Hematopoietic multipotent progenitor cell treated with erythropoietin and hydrocortisone succinate and interleukin-3 and kit ligand, for 8 days (in vitro differentiated cells): ENCODE data around the gene EFCC1.
"Not testable (repeated sequence)": the region's sequence is repeated elsewhere in the genome, so short reads cannot be mapped to it uniquely, and the experiment has no call there.

ENCODE experiments used
- DNase-seq: peaks from one replicate; pipeline ENCODE4 v3.0.0-alpha.2; 2015

The EFCC1 gene

DNA sequence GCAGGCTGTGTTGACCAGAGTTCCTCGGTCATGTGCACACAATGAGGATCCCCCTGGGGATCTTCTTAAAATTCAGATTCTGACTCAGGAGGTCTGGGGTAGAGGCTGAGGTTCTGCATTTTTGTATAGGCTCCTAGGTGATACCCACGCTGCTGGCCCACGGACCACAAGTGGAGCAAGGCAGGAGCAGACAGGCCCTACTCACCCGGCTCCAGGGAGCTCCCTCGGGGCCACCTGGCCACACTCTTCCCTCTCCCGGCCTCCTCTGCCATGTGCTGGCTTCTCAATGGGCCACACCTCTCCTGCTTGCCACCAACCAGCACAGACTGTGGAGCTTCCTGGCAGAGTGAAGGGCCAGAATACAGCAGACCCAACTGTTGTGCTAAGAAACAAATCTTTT, 83.4 kb downstream of the EFCC1 start:
- no peak for DNase-seq

DNA sequence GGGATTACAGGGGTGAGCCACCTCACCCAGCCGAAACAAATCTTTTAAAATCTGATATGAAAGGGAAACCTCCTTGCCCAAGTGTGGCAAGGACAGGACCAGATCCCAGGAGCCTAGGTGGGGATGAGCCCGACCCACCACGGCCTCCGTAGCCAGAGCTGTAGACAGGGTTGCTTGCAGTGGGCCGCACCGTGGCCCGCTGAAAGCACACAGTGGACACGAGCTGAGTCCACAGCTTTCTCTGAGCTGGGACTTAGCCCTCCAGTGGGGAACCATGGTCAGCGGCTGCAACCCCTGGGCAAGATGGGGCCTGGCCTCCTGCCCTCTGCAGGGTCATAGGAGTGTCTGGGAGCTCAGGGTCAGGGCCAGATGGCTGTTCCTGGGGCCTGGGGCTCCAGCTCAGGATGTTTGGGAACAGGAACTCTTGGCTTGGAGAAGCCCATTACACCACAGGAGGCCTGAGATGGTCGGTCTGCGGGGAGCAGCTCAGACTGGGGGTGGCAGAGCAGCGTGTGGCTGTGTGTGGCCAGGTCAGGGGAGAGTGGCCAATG, 84.1 kb downstream of the EFCC1 start:
- DNase-seq = no peak

DNA sequence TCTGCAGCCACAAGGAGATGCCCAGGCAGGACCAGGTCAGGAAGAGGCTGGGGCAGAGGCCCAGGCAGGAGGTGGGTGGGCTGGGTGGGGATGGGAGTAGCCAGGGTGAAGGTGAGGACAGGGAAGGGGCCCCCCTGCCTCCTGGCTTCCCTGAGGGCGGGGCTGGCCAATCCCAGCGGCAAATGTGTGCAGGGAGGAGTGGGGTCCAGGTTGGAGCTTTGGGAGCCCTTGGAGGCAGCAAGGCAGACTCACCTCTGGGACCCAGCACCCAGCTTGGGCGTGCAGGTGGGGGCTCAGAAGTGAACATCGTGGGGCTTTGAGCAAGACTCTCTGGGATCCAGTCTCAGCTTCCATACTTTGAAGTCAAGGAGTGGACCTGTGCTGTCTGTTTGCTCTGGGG, 84.7 kb downstream of the EFCC1 start:
- DNase-seq = no peak

DNA sequence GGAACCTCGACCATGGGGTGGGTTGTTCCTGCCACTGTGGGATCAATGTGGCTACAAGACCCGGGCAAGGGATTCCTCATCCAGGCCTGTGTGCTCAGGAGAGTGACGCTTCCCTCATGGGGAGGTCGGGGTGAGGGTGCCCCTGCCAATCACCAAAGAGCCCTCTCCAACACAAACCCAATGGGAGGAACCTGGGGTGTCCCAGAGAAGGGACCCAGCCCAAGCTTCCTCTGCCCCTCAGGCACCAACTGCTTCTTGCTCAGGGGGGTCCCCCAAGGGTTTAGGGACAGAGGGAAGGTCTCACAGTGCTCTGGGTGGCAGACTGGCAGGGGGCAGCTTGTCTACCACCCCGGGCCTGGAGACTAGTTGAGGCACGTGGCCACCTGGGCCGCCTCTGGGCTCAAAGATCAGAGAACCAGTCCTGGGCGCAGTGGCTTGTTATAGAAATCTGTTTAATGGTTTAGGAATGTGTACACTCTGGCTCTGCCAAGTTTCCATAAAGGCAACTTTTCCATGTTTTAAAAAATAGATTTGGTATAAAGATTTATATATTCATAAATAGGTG, 86.1 kb downstream of the EFCC1 start:
- DNase-seq = no peak

DNA sequence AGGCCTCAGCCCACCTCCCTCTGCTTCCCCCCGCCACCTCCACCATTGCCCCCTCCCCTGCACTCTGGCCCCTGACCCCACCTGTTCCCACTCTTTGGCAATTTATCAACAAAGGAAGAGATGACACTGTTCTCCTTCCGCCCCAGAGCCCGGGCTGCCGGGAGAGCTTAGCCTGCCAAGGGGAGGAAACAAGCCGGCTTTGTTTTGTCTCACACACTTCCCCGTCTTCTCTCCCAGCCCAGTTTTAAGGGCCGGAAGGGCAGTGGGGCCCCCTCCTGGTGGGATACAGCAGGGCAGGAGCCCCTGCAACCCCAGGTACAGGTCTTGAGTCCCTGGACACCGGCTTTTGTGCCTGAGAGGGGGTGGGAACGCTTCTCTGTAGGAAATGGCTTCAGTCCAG, 86.8 kb downstream of the EFCC1 start:
- peak; percentile 63 for DNase-seq

DNA sequence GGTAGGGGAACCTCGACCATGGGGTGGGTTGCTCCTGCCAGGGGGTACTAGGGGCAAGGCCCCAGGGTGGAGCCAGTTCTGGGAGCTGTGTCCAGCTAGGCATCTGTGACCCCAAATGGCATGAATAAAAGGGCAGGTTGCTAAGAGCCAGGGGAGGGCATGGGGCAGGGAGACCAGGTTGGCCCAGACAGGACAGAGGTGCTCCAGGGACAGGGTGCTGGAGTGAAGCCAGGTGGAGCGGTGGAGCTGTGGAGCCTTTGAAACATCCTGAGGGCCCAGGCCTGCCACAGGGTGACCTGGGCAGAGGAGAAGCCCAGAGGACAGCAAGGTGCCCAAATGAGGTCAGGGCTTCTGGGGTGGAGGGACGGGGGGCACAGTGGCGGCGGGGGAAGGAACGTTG, 87.2 kb downstream of the EFCC1 start:
- DNase-seq = not testable (repeated sequence)
